DOHH2 (cell line): ENCODE data around the gene CRMP1.

Experiments used
- H3F3A ChIP-seq: fragments of 200-600 bp; sonication (generic), shearing (Covaris generic); 2 replicates; pipeline ENCODE4 v1.6.0; 2016; ENCODE audit warnings: antibody characterized with exemption, mild to moderate bottlenecking; ENCODE audit not compliant: control insufficient read depth, insufficient read depth
- H3K27ac ChIP-seq: fragments of 200-600 bp; sonication (generic); 2 replicates; pipeline ENCODE4 v1.5.1; 2014; ENCODE audit warnings: low read depth, mild to moderate bottlenecking, low read length, moderate library complexity
- H3K27me3 ChIP-seq: fragments of 200-600 bp; sonication (generic); 2 replicates; pipeline ENCODE4 v1.6.1; 2014; ENCODE audit warnings: mild to moderate bottlenecking, low read length, mixed read lengths; ENCODE audit not compliant: control insufficient read depth
- H3K36me3 ChIP-seq: fragments of 200-600 bp; sonication (generic); 2 replicates; pipeline ENCODE4 v1.6.1; 2014; ENCODE audit warnings: mild to moderate bottlenecking, low read length, moderate library complexity, mixed read lengths; ENCODE audit not compliant: control insufficient read depth
- H3K4me1 ChIP-seq: fragments of 200-600 bp; sonication (generic); 2 replicates; pipeline ENCODE4 v1.6.1; 2014; ENCODE audit warnings: mild to moderate bottlenecking, low read length, mixed read lengths; ENCODE audit not compliant: control insufficient read depth
- H3K4me2 ChIP-seq: fragments of 200-600 bp; sonication (generic); 2 replicates; pipeline ENCODE4 v1.6.0; 2014; ENCODE audit warnings: mild to moderate bottlenecking, low read length, moderate library complexity
- H3K4me3 ChIP-seq: fragments of 200-600 bp; sonication (generic); 2 replicates; pipeline ENCODE4 v1.5.1; 2014; ENCODE audit warnings: mild to moderate bottlenecking, low read length, mixed read lengths
- H3K79me2 ChIP-seq: fragments of 200-600 bp; sonication (generic); 2 replicates; pipeline ENCODE4 v1.6.1; 2014; ENCODE audit warnings: mild to moderate bottlenecking, low read length, mixed read lengths; ENCODE audit not compliant: control insufficient read depth
- H3K9me2 ChIP-seq: fragments of 200-600 bp; sonication (generic); replicated peaks from 2 replicates; pipeline ENCODE4 v1.6.1; 2014; ENCODE audit warnings: mild to moderate bottlenecking, low read length, mixed read lengths; ENCODE audit not compliant: control insufficient read depth
- H3K9me3 ChIP-seq: fragments of 200-600 bp; sonication (generic); 2 replicates; pipeline ENCODE4 v1.6.1; 2014; ENCODE audit warnings: antibody characterized with exemption, low read length, mixed read lengths; ENCODE audit not compliant: control insufficient read depth, insufficient read depth
- H4K20me1 ChIP-seq: fragments of 200-600 bp; sonication (generic); 2 replicates; pipeline ENCODE4 v1.6.0; 2014; ENCODE audit warnings: low read depth, mild to moderate bottlenecking, antibody characterized with exemption, low read length, moderate library complexity; ENCODE audit not compliant: control insufficient read depth, insufficient read depth
- EZH2phosphoT487 ChIP-seq: fragments of 200-600 bp; sonication (generic); IDR thresholded peaks from 2 replicates; pipeline ENCODE4 v1.6.1; 2017; ENCODE audit warnings: borderline replicate concordance, mild to moderate bottlenecking, antibody characterized with exemption, low read length, moderate library complexity, mixed read lengths
- TF ChIP-seq, protein P1 (sequence below): fragments of 200-600 bp; sonication (generic); IDR thresholded peaks from one replicate; pipeline ENCODE4 v1.5.1; 2014; ENCODE audit warnings: antibody characterized with exemption, mild to moderate bottlenecking, low read depth, low read length; ENCODE audit not compliant: poor library complexity, severe bottlenecking

Gene CRMP1

DNA sequence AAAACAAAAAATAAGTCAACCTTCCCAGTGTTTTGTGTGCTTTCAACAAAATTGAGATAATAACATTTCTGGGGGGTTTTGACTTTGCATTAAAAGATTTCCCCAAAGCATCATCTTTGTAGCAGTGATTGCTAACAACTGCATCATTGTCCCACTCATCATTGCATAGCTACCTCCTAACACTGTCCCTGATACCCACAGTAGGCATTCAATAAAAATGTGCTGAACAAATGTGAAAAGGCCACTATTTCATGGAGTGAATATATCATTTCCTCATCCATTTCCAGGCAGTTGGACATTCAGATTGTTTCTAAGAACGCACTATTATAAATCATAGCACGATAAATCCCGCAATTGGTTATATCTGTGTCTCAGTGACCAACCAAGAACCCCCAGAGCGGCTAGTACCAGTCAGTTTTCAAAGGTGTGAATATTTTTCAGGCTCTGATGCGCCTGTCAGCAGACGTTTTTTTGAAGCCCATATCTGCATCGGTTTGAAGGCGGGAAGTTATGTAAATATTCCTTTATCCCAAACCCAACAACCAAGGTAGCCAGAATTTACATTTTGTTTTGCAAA lies 36.0 kb upstream of the CRMP1 start:
- no peaks in the 10 kb centered on the region for H3K9me2 ChIP-seq

DNA sequence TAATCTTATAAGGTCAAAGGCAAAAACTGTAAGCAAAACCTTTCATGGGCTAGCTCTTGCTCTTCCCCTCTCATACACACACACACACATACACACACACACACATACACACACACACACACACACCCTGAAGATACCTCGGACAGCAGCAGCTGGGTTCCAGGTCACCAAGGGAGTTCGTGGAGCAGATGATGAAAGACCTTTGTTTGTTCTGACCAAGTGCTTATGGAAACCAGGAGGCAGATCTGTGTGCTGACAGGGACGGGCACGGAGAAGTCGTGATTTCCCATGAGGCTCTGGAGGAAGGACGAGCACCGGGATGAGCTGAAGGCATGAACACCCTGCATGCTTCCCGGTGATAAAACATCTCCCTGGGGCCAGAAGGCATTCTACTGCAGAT lies 35.4 kb upstream of the CRMP1 start:
- Histone ChIP-seq H3K4me1 (no peaks in the 10 kb centered on the region), H4K20me1 (no peaks in the 10 kb centered on the region), H3K36me3 (no peaks in the 10 kb centered on the region), H3K9me3 (no peaks in the 10 kb centered on the region), H3K79me2 (no peaks in the 10 kb centered on the region), H3K27ac (no peak overlapping the region), H3K9me2 (no peaks in the 10 kb centered on the region), H3F3A (no peaks in the 10 kb centered on the region), H3K27me3 (no peaks in the 10 kb centered on the region), H3K4me3 (no peak overlapping the region), H3K4me2 (no peak overlapping the region)
- no peak for TF ChIP-seq EZH2phosphoT487
- TF ChIP-seq, protein P1, sequence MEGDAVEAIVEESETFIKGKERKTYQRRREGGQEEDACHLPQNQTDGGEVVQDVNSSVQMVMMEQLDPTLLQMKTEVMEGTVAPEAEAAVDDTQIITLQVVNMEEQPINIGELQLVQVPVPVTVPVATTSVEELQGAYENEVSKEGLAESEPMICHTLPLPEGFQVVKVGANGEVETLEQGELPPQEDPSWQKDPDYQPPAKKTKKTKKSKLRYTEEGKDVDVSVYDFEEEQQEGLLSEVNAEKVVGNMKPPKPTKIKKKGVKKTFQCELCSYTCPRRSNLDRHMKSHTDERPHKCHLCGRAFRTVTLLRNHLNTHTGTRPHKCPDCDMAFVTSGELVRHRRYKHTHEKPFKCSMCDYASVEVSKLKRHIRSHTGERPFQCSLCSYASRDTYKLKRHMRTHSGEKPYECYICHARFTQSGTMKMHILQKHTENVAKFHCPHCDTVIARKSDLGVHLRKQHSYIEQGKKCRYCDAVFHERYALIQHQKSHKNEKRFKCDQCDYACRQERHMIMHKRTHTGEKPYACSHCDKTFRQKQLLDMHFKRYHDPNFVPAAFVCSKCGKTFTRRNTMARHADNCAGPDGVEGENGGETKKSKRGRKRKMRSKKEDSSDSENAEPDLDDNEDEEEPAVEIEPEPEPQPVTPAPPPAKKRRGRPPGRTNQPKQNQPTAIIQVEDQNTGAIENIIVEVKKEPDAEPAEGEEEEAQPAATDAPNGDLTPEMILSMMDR, result no peak

More for the DNA sequence above, 36.0 kb upstream of the CRMP1 start:
- Histone ChIP-seq H3K4me2 (no peak overlapping the region), H3K27ac (no peak overlapping the region), H3K4me1 (no peaks in the 10 kb centered on the region), H3K79me2 (no peaks in the 10 kb centered on the region), H3K9me3 (no peaks in the 10 kb centered on the region), H3K36me3 (no peaks in the 10 kb centered on the region), H3K27me3 (no peaks in the 10 kb centered on the region), H3K4me3 (no peak overlapping the region), H4K20me1 (no peaks in the 10 kb centered on the region), H3F3A (no peaks in the 10 kb centered on the region)
- TF ChIP-seq, protein P1, result no peak
- TF ChIP-seq EZH2phosphoT487, result no peak

DNA sequence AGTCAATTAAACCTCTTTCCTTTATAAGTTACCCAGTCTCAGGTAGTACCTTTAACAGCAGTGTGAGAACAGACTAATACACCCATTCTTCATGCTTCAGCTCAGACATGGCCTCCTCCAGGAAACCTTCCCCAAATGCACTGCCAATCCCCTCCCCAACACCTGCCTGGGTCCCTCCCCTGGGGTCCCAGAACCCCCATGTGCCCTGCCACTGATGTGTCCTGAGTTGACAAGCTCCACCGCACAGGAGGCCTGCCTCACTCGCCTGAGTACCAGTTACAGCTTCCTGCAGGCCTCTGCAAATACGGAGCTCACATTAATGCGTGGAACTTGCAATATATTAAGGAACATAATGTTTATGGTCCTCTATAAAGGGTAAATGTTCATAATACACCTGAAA lies 34.9 kb upstream of the CRMP1 start:
- no peaks in the 10 kb centered on the region for H3K36me3 ChIP-seq
- no peak for TF ChIP-seq EZH2phosphoT487
- TF ChIP-seq, protein P1, result no peak
- no peaks in the 10 kb centered on the region for H3K27me3 ChIP-seq
- H3F3A ChIP-seq, result no peaks in the 10 kb centered on the region
- no peaks in the 10 kb centered on the region for H3K9me3 ChIP-seq
- no peaks in the 10 kb centered on the region for H4K20me1 ChIP-seq
- no peak overlapping the region for H3K4me2 ChIP-seq
- H3K79me2 ChIP-seq, result no peaks in the 10 kb centered on the region
- no peak overlapping the region for H3K4me3 ChIP-seq
- no peaks in the 10 kb centered on the region for H3K9me2 ChIP-seq
- no peaks in the 10 kb centered on the region for H3K4me1 ChIP-seq
- no peak overlapping the region for H3K27ac ChIP-seq
